ENCODE measurements around the gene NLRC5.

GRCh38 chr16:57001026-57001679 lies 11.8 kb downstream of the NLRC5 start:
- TF ChIP-seq CTCF (conservative IDR thresholded peaks at IDR 0.05; ENCODE audit: low read depth, low read length) (no peak), EZH2 (IDR thresholded peaks at IDR 0.05; ENCODE audit: low read length, unreplicated experiment) (no peak)
